GM12872 (cell line): Measurements from ENCODE around the gene ARID2.

Source experiments
- TF ChIP-seq, protein P1 (sequence below): IDR thresholded peaks from 3 replicates; pipeline ENCODE4 v1.5.1; 2011; ENCODE audit warnings: low read depth, mild to moderate bottlenecking, low read length, moderate library complexity; ENCODE audit not compliant: insufficient read depth

The ARID2 gene

DNA sequence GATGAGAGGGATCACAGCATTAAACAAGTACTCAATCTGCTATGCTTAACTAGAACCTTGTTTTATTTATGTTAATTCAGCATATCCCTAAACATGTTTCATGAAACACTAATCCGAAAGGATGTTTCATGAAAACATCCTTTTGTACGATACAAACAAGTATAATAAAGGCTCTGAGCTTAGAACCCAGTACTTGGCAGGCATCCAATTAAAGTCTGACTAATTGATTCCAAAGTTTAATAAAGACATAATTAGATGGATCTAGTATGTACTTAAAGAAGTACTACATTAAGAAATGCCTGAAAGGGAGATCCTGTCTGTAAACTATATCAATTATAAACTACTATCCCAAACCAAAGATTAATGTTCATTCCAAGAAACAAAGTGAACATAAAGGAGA, 209.1 kb downstream of the ARID2 start:
- TF ChIP-seq, protein P1, sequence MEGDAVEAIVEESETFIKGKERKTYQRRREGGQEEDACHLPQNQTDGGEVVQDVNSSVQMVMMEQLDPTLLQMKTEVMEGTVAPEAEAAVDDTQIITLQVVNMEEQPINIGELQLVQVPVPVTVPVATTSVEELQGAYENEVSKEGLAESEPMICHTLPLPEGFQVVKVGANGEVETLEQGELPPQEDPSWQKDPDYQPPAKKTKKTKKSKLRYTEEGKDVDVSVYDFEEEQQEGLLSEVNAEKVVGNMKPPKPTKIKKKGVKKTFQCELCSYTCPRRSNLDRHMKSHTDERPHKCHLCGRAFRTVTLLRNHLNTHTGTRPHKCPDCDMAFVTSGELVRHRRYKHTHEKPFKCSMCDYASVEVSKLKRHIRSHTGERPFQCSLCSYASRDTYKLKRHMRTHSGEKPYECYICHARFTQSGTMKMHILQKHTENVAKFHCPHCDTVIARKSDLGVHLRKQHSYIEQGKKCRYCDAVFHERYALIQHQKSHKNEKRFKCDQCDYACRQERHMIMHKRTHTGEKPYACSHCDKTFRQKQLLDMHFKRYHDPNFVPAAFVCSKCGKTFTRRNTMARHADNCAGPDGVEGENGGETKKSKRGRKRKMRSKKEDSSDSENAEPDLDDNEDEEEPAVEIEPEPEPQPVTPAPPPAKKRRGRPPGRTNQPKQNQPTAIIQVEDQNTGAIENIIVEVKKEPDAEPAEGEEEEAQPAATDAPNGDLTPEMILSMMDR = no peak

DNA sequence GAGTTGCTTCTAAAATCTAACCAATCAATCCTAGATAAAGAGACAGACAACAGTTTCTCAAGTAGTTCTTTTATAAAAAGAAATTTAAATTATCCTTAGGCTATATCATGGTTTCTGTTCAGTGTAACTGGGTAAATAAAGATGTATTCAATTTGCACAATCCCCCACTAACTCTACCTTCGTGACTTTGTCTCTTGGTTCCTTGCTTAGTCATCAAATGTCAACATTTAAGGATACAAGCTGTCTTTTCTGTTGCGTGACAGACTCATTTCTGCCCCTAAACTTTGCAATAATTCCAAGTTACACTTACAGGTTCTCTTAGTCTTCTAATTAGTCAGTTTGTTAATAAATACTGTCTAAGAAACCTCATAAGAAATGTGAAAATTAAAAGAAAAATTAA, 210.3 kb downstream of the ARID2 start:
- TF ChIP-seq, protein P1 = no peak

DNA sequence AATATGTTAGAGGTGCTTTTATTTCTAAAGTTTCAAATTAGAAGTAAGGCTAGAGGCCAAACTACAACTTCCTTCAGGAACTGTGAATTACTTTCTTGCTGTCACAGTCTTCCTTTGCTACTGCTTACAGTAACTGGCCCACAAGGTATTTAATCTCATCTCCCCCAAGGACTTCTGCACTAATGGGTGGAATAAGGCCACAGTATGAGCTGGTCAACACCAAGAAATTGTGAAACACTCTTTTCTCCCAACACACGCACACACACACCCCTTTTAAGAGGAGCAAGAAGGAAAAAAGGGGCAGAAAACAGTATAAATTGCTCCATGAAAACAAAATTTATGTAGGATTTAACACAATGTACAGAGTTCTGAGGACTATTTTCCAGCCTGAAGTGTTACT, 215.3 kb downstream of the ARID2 start:
- TF ChIP-seq, protein P1 = no peak

DNA sequence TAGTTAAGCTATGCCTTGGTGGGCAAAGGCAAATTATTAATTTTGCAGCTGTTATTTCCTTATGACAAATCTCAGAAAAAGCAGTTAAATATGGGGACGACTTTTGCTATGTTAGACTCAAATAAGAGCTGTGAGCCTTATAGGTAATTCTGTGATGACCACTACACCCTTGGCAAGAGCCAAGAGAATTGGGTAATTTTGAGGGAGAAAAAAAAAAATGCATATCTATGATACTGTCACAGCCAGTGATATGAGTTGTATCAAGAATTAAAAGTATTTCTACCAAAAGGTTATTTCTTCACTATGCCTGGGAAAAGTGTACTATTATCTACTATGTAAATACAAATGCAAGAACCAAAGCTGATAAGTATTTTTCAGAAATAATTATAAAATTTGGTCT, 216.9 kb downstream of the ARID2 start:
- TF ChIP-seq, protein P1 = no peak

DNA sequence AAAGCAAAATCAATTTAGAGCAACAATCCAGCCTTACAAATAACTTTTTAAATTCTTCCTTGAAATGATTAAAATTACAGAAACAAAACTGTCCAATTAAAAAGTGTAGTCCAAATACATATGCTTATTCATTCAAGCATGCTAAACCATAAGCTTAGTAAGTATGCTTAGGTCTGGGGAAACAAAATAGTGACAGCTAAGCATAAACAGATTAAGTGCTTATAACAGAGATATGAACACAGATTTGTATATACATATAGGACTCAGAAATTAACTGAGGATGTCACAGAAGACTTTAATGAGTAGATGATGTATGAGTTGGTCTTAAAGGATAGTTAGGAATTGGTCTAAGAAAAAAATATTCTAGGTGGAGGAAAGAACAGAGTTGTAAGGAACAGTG, 219.0 kb downstream of the ARID2 start:
- TF ChIP-seq, protein P1 = no peak
